ENCODE data around the gene GAPT. TPM values are rescaled to one million over a fixed set of nuclear protein-coding genes. Genes with fewer than 3 reads are reported as not detected.
A peak's percentile ranks its signal among the peaks of the same experiment; 100 is the strongest.
"Not testable (repeated sequence)": the region's sequence is repeated elsewhere in the genome, so short reads cannot be mapped to it uniquely, and the experiment has no call there.

The GAPT gene
- total and polyA plus RNA-seq, 2 experiments from 2014 or later: not detected

- no peak for DNase-seq (ENCODE audit: low read depth in 1 of 2, low spot score in 1 of 2)
- no peaks in the 10 kb centered on the region for H3K27me3 ChIP-seq
- H3K9me3 ChIP-seq (ENCODE audit: low read depth): no peaks in the 10 kb centered on the region
- H3K4me3 ChIP-seq: no peak overlapping the region
- TF ChIP-seq, protein P1, sequence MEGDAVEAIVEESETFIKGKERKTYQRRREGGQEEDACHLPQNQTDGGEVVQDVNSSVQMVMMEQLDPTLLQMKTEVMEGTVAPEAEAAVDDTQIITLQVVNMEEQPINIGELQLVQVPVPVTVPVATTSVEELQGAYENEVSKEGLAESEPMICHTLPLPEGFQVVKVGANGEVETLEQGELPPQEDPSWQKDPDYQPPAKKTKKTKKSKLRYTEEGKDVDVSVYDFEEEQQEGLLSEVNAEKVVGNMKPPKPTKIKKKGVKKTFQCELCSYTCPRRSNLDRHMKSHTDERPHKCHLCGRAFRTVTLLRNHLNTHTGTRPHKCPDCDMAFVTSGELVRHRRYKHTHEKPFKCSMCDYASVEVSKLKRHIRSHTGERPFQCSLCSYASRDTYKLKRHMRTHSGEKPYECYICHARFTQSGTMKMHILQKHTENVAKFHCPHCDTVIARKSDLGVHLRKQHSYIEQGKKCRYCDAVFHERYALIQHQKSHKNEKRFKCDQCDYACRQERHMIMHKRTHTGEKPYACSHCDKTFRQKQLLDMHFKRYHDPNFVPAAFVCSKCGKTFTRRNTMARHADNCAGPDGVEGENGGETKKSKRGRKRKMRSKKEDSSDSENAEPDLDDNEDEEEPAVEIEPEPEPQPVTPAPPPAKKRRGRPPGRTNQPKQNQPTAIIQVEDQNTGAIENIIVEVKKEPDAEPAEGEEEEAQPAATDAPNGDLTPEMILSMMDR (IDR thresholded peaks at IDR 0.05; ENCODE audit: low read depth, low read length): no peak
- no peaks in the 10 kb centered on the region for H3K36me3 ChIP-seq
- H3K4me1 ChIP-seq (ENCODE audit: low read depth): no peaks in the 10 kb centered on the region
- no peak overlapping the region for H3K27ac ChIP-seq
Measured at GRCh38 chr5:58517198-58517597, 26.0 kb downstream of the GAPT start.

DNA sequence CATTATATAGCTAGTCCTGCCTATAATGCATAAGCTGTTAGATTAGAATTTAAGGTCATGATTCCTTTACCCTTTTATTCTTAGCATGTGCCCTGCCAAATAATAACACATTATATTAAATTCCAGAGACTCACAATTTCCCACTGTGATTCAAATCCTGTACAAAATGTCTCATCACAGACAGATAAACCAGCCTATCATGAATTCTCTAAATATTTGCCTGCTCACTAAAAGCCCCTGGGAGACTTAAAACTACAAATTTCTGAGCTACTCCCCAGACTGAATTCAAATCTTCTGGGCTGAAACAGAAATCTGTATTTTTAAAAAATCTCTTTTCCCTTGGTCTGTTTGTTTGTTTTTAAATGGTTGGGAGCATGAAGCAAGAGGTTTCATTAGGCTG is 32.7 kb downstream of the GAPT start:
- Histone ChIP-seq H3K4me3 (no peak overlapping the region), H3K36me3 (no peaks in the 10 kb centered on the region), H3K27me3 (no peaks in the 10 kb centered on the region), H3K27ac (no peak overlapping the region), H3K4me1 (ENCODE audit: low read depth) (no peaks in the 10 kb centered on the region), H3K9me3 (ENCODE audit: low read depth) (no peaks in the 10 kb centered on the region)
- TF ChIP-seq, protein P1 (IDR thresholded peaks at IDR 0.05; ENCODE audit: low read depth, low read length): no peak
- DNase-seq (ENCODE audit: low read depth in 1 of 2, low spot score in 1 of 2): peak in 1 of 2 donors; percentile 6

GRCh38 chr5:58524571-58524970 is 33.3 kb downstream of the GAPT start:
- H3K9me3 ChIP-seq (ENCODE audit: low read depth): no peaks in the 10 kb centered on the region
- no peaks in the 10 kb centered on the region for H3K27me3 ChIP-seq
- no peaks in the 10 kb centered on the region for H3K36me3 ChIP-seq
- DNase-seq (ENCODE audit: low read depth in 1 of 2, low spot score in 1 of 2): no peak
- no peak overlapping the region for H3K27ac ChIP-seq
- TF ChIP-seq, protein P1 (IDR thresholded peaks at IDR 0.05; ENCODE audit: low read depth, low read length): no peak
- no peaks in the 10 kb centered on the region for H3K4me1 ChIP-seq (ENCODE audit: low read depth)
- no peak overlapping the region for H3K4me3 ChIP-seq

GRCh38 chr5:58530942-58531490 is 39.8 kb downstream of the GAPT start:
- TF ChIP-seq, protein P1 (IDR thresholded peaks at IDR 0.05; ENCODE audit: low read depth, low read length): no peak
- H3K9me3 ChIP-seq (ENCODE audit: low read depth): no peaks in the 10 kb centered on the region
- no peak for DNase-seq (ENCODE audit: low read depth in 1 of 2, low spot score in 1 of 2)
- no peak overlapping the region for H3K27ac ChIP-seq
- H3K4me3 ChIP-seq: no peak overlapping the region
- H3K27me3 ChIP-seq: no peaks in the 10 kb centered on the region
- no peaks in the 10 kb centered on the region for H3K4me1 ChIP-seq (ENCODE audit: low read depth)
- H3K36me3 ChIP-seq: no peaks in the 10 kb centered on the region

DNA sequence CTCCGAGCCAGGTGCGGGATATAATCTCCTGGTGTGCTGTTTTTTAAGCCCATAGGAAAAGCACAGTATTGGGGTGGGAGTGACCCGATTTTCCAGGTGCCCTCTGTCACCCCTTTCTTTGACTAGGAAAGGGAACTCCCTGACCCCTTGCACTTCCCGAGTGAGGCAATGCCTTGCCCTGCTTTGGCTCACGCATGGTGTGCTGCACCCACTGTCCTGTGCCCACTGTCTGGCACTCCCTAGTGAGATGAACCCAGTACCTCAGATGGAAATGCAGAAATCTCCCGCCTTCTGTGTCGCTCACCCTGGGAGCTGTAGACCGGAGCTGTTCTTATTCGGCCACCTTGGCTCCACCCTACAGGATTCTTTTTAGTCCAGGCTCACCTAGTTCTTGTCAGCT is 50.7 kb downstream of the GAPT start:
- not testable (repeated sequence) for H3K27me3 ChIP-seq; H3K9me3 ChIP-seq (ENCODE audit: low read depth); H3K4me1 ChIP-seq (ENCODE audit: low read depth); DNase-seq (ENCODE audit: low read depth in 1 of 2, low spot score in 1 of 2); H3K36me3 ChIP-seq; H3K27ac ChIP-seq; H3K4me3 ChIP-seq

GRCh38 chr5:58542709-58543108 is 51.5 kb downstream of the GAPT start:
- Histone ChIP-seq H3K4me1 (ENCODE audit: low read depth) (no peaks in the 10 kb centered on the region), H3K36me3 (no peaks in the 10 kb centered on the region), H3K27me3 (no peaks in the 10 kb centered on the region), H3K27ac (no peak overlapping the region), H3K9me3 (ENCODE audit: low read depth) (no peaks in the 10 kb centered on the region), H3K4me3 (no peak overlapping the region)
- no peak for DNase-seq (ENCODE audit: low read depth in 1 of 2, low spot score in 1 of 2)
- TF ChIP-seq, protein P1 (IDR thresholded peaks at IDR 0.05; ENCODE audit: low read depth, low read length): no peak
